ENCODE data around the gene SETD9. TPM values are rescaled to one million over a fixed set of nuclear protein-coding genes. Genes with fewer than 3 reads are reported as not detected.
A peak's percentile ranks its signal among the peaks of the same experiment; 100 is the strongest.

Gene SETD9
- total and polyA plus RNA-seq, 3 experiments from 2014 or later: 8.8 to 15.0 (median 13.9) TPM

- Histone ChIP-seq H3K4me3 (ENCODE audit: low read length) (no peak overlapping the region), H3K4me1 (ENCODE audit: insufficient read depth, low read length) (no peaks in the 10 kb centered on the region), H3K27me3 (ENCODE audit: insufficient read depth, low read length, poor library complexity, severe bottlenecking) (no peaks in the 10 kb centered on the region), H3K9me3 (ENCODE audit: low read length) (no peaks in the 10 kb centered on the region), H3K27ac (ENCODE audit: low read depth, low read length) (no peak overlapping the region), H3K36me3 (ENCODE audit: insufficient read depth, low read length) (peaks cover 32% of the 10 kb centered on the region)
- Mint-ChIP-seq H3K4me3 (no peak overlapping the region), H3K9me3 (no peaks in the 10 kb centered on the region), H3K36me3 (peaks cover 12 to 67% (median 18%) of the 10 kb centered on the region in 3 donors), H3K4me1 (peaks cover 8 to 12% (median 9%) of the 10 kb centered on the region in 3 donors), H3K27ac (peak overlapping the region in 4 of 8 donors; percentile 1 to 56 (median 24)), H3K27me3 (no peaks in the 10 kb centered on the region)
- ChIA-PET POLR2A (interaction anchor here (1.4 kb wide), 1 partner anchor 16 kb away, joined by 4 read pairs; the partner anchor contains the start of gene SETD9), CTCF (interaction anchor here (1.1 kb wide), 1 partner anchor 12 kb away, joined by 3 read pairs; no protein-coding TSS in a partner anchor)
- DNase-seq: no peak
Measured at GRCh38 chr5:56893251-56893951, 16.0 kb upstream of the SETD9 start.

DNA sequence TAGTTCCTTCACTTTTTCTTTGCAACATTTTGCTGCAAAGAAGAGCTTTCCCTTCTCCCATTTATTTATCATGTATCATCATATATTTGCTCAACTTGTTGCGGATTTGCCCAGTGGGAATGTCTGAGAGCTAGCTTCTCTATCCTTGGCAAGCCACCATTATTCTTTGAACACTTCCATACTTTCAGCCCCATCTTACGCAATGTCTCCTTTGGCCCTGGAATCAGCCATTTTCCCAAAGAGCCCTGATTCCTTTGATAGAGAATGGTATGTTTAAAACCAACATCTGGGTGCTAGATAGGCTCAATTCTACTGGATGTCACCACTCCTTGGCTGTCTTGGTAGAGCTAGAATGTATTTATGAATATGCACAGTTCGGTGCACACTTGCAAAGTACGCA lies 12.6 kb upstream of the SETD9 start:
- Mint-ChIP-seq H3K4me1 (peaks cover 7 to 9% (median 8%) of the 10 kb centered on the region in 3 donors), H3K9me3 (no peaks in the 10 kb centered on the region), H3K4me3 (no peak overlapping the region), H3K36me3 (peaks cover 6 to 37% (median 10%) of the 10 kb centered on the region in 3 donors), H3K27me3 (no peaks in the 10 kb centered on the region), H3K27ac (peak overlapping the region in 3 of 8 donors; percentile 25 to 55 (median 52))
- H3K9me3 ChIP-seq (ENCODE audit: low read length): no peaks in the 10 kb centered on the region
- DNase-seq: no peak
- POLR2A ChIA-PET: interaction anchor here (0.7 kb wide), 1 partner anchor 10 kb away, joined by 3 read pairs; no protein-coding TSS in a partner anchor
- H3K27me3 ChIP-seq (ENCODE audit: insufficient read depth, low read length, poor library complexity, severe bottlenecking): no peaks in the 10 kb centered on the region
- no peak overlapping the region for H3K27ac ChIP-seq (ENCODE audit: low read depth, low read length)
- no peaks in the 10 kb centered on the region for H3K4me1 ChIP-seq (ENCODE audit: insufficient read depth, low read length)
- CTCF ChIA-PET: interaction anchor here (0.6 to 1.9 kb wide), 3 partner anchors 241 to 960 kb away, joined by 3 to 5 read pairs (median 5); no protein-coding TSS in a partner anchor
- peaks cover 11% of the 10 kb centered on the region for H3K36me3 ChIP-seq (ENCODE audit: insufficient read depth, low read length)
- no peak overlapping the region for H3K4me3 ChIP-seq (ENCODE audit: low read length)

- ChIA-PET POLR2A (no interaction called here), CTCF (interaction anchor here (6.5 kb wide), 1 partner anchor 239 kb away, joined by 54 read pairs; no protein-coding TSS in a partner anchor)
- H3K27me3 Mint-ChIP-seq: no peaks in the 10 kb centered on the region
- H3K27me3 ChIP-seq (ENCODE audit: insufficient read depth, low read length, poor library complexity, severe bottlenecking): no peaks in the 10 kb centered on the region
- H3K9me3 Mint-ChIP-seq: no peaks in the 10 kb centered on the region
- H3K36me3 ChIP-seq (ENCODE audit: insufficient read depth, low read length): peaks cover 10% of the 10 kb centered on the region
- H3K27ac Mint-ChIP-seq: no peak overlapping the region
- H3K27ac ChIP-seq (ENCODE audit: low read depth, low read length): no peak overlapping the region
- no peak for DNase-seq
- H3K36me3 Mint-ChIP-seq: peaks cover 0 to 26% (median 4%) of the 10 kb centered on the region in 3 donors
- peaks cover 4 to 6% (median 4%) of the 10 kb centered on the region in 3 donors for H3K4me1 Mint-ChIP-seq
- H3K4me3 ChIP-seq (ENCODE audit: low read length): no peak overlapping the region
- no peaks in the 10 kb centered on the region for H3K4me1 ChIP-seq (ENCODE audit: insufficient read depth, low read length)
- no peaks in the 10 kb centered on the region for H3K9me3 ChIP-seq (ENCODE audit: low read length)
- no peak overlapping the region for H3K4me3 Mint-ChIP-seq
Measured at GRCh38 chr5:56898213-56898612, 11.2 kb upstream of the SETD9 start.

DNA sequence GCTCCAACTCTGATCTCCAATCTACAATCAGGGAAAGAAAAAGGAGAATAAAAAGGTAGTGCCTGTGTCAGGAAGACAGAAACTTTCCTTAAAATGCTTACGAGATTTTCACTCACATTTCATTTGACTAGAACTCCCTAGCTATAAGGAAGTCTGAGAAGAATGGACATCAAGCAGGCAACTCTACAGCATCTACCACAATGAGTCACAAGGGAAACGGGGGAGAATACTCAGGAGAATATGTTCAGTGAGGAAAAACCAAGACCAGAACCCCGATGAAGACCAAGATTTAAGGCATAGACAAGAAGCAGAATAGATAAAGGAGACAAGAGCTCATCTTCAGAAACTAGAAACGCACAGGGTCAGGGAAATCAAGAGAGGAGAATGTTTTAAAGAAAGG lies 9.0 kb upstream of the SETD9 start:
- CTCF ChIA-PET: interaction anchor here (0.7 to 6.5 kb wide), 15 partner anchors 9 to 338 kb away, joined by 3 to 54 read pairs (median 3); partner anchors contain the start of gene SETD9
- H3K27ac ChIP-seq (ENCODE audit: low read depth, low read length): no peak overlapping the region
- POLR2A ChIA-PET: no interaction called here
- H3K27me3 Mint-ChIP-seq: peaks cover 1 to 6% of the 10 kb centered on the region in 2 donors
- DNase-seq: no peak
- H3K4me1 ChIP-seq (ENCODE audit: insufficient read depth, low read length): no peaks in the 10 kb centered on the region
- H3K4me1 Mint-ChIP-seq: no peaks in the 10 kb centered on the region
- H3K27me3 ChIP-seq (ENCODE audit: insufficient read depth, low read length, poor library complexity, severe bottlenecking): no peaks in the 10 kb centered on the region
- no peaks in the 10 kb centered on the region for H3K36me3 ChIP-seq (ENCODE audit: insufficient read depth, low read length)
- no peak overlapping the region for H3K4me3 Mint-ChIP-seq
- no peaks in the 10 kb centered on the region for H3K9me3 Mint-ChIP-seq
- no peak overlapping the region for H3K4me3 ChIP-seq (ENCODE audit: low read length)
- peaks cover 0 to 6% (median 1%) of the 10 kb centered on the region in 3 donors for H3K36me3 Mint-ChIP-seq
- H3K9me3 ChIP-seq (ENCODE audit: low read length): no peaks in the 10 kb centered on the region
- H3K27ac Mint-ChIP-seq: no peak overlapping the region

GRCh38 chr5:56900858-56901578 lies 8.4 kb upstream of the SETD9 start:
- POLR2A ChIA-PET: no interaction called here
- CTCF ChIA-PET: interaction anchor here (0.6 to 6.5 kb wide), 21 partner anchors 8 to 1560 kb away, joined by 3 to 54 read pairs (median 4); partner anchors contain the start of gene SETD9
- no peak overlapping the region for H3K4me3 Mint-ChIP-seq

GRCh38 chr5:56908942-56909293 lies 478 bp upstream of the SETD9 start:
- POLR2A ChIA-PET: interaction anchor here (0.5 to 1.0 kb wide), 2 partner anchors 15 to 316 kb away, joined by 3 to 4 read pairs; no protein-coding TSS in a partner anchor
- peak overlapping the region; percentile 63 to 93 (median 85) for H3K27ac Mint-ChIP-seq
- Histone ChIP-seq H3K9me3 (ENCODE audit: low read length) (no peaks in the 10 kb centered on the region), H3K4me3 (ENCODE audit: low read length) (peak overlapping the region; percentile 78), H3K27ac (ENCODE audit: low read depth, low read length) (peak overlapping the region; percentile 72), H3K36me3 (ENCODE audit: insufficient read depth, low read length) (no peaks in the 10 kb centered on the region), H3K4me1 (ENCODE audit: insufficient read depth, low read length) (peaks cover 8% of the 10 kb centered on the region), H3K27me3 (ENCODE audit: insufficient read depth, low read length, poor library complexity, severe bottlenecking) (no peaks in the 10 kb centered on the region)
- DNase-seq: no peak
- H3K36me3 Mint-ChIP-seq: peaks cover 0 to 12% (median 0%) of the 10 kb centered on the region in 3 donors
- peaks cover 0 to 6% (median 0%) of the 10 kb centered on the region in 5 donors for H3K9me3 Mint-ChIP-seq
- peak overlapping the region; percentile 88 to 98 (median 94) for H3K4me3 Mint-ChIP-seq
- CTCF ChIA-PET: interaction anchor here (0.7 to 2.5 kb wide), 3 partner anchors 8 to 311 kb away, joined by 3 to 7 read pairs (median 6); no protein-coding TSS in a partner anchor
- H3K27me3 Mint-ChIP-seq: peaks cover 1 to 3% of the 10 kb centered on the region in 2 donors
- H3K4me1 Mint-ChIP-seq: peaks cover 15 to 21% (median 19%) of the 10 kb centered on the region in 3 donors

More at GRCh38 chr5:56900858-56901578, 8.4 kb upstream of the SETD9 start:
- no peaks in the 10 kb centered on the region for H3K4me1 ChIP-seq (ENCODE audit: insufficient read depth, low read length)
- H3K27me3 Mint-ChIP-seq: peaks cover 1 to 6% of the 10 kb centered on the region in 2 donors
- no peaks in the 10 kb centered on the region for H3K36me3 ChIP-seq (ENCODE audit: insufficient read depth, low read length)
- H3K4me3 ChIP-seq (ENCODE audit: low read length): no peak overlapping the region
- peak in 4 of 5 donors; percentile 2 to 47 (median 22) for DNase-seq
- H3K9me3 ChIP-seq (ENCODE audit: low read length): no peaks in the 10 kb centered on the region
- no peaks in the 10 kb centered on the region for H3K4me1 Mint-ChIP-seq
- no peaks in the 10 kb centered on the region for H3K27me3 ChIP-seq (ENCODE audit: insufficient read depth, low read length, poor library complexity, severe bottlenecking)
- H3K27ac ChIP-seq (ENCODE audit: low read depth, low read length): no peak overlapping the region
- H3K27ac Mint-ChIP-seq: no peak overlapping the region
- peaks cover 0 to 3% (median 1%) of the 10 kb centered on the region in 3 donors for H3K36me3 Mint-ChIP-seq
- H3K9me3 Mint-ChIP-seq: no peaks in the 10 kb centered on the region

GRCh38 chr5:56910210-56910965 lies 992 bp downstream of the SETD9 start:
- peaks cover 15 to 21% (median 19%) of the 10 kb centered on the region in 3 donors for H3K4me1 Mint-ChIP-seq
- H3K36me3 ChIP-seq (ENCODE audit: insufficient read depth, low read length): no peaks in the 10 kb centered on the region
- H3K36me3 Mint-ChIP-seq: peaks cover 0 to 12% (median 0%) of the 10 kb centered on the region in 3 donors
- POLR2A ChIA-PET: interaction anchor here (0.8 to 2.4 kb wide), 4 partner anchors 41 to 310 kb away, joined by 3 to 20 read pairs (median 5); partner anchors contain the start of gene GPBP1
- peak in 2 of 5 donors; percentile 7 to 21 for DNase-seq
- peak overlapping the region; percentile 77 for H3K4me3 ChIP-seq (ENCODE audit: low read length)
- peak overlapping the region; percentile 77 to 93 (median 90) for H3K27ac Mint-ChIP-seq
- CTCF ChIA-PET: interaction anchor here (0.6 to 2.5 kb wide), 6 partner anchors 8 to 228 kb away, joined by 3 to 11 read pairs (median 4); no protein-coding TSS in a partner anchor
- H3K27ac ChIP-seq (ENCODE audit: low read depth, low read length): peak overlapping the region; percentile 82
- peaks cover 0 to 6% (median 0%) of the 10 kb centered on the region in 5 donors for H3K9me3 Mint-ChIP-seq
- no peaks in the 10 kb centered on the region for H3K27me3 Mint-ChIP-seq
- H3K4me1 ChIP-seq (ENCODE audit: insufficient read depth, low read length): peaks cover 8% of the 10 kb centered on the region
- H3K9me3 ChIP-seq (ENCODE audit: low read length): no peaks in the 10 kb centered on the region
- peak overlapping the region; percentile 88 to 98 (median 94) for H3K4me3 Mint-ChIP-seq
- H3K27me3 ChIP-seq (ENCODE audit: insufficient read depth, low read length, poor library complexity, severe bottlenecking): no peaks in the 10 kb centered on the region
